MCF 10A (cell line): Measurements from ENCODE around the gene PCSK6. TPM values are rescaled to one million over a fixed set of nuclear protein-coding genes. Genes with fewer than 3 reads are reported as not detected.

ENCODE experiments used
- BruUV-seq: library from RNA; stranded (reverse); fragments of 400-500 nt; replicated peaks from 2 replicates; lab custom pipeline; 2021; lab: Mats Ljungman, UMichigan
- CTCF ChIA-PET: fragments of 300-600 bp; sonication (Branson Sonifier 250); formaldehyde crosslinking; extraction: SDS; loops from one replicate; lab custom pipeline; 2021; ENCODE audit warnings: antibody characterized with exemption, inconsistent platforms; lab: Yijun Ruan, JAX
- POLR2A ChIA-PET: fragments of 300-600, 350-650 bp; sonication (Branson Sonifier 250); formaldehyde crosslinking; extraction: SDS; loops from one replicate; lab custom pipeline; 2020; ENCODE audit warnings: antibody characterized with exemption, inconsistent platforms; lab: Yijun Ruan, JAX
- DNase-seq: peaks from one replicate; pipeline ENCODE4 v3.0.0-alpha.2; 2018; ENCODE audit not compliant: unreplicated experiment
- H3K27ac Mint-ChIP-seq: one replicate; pipeline ENCODE4 v1.8.0; 2022; ENCODE audit warnings: mild to moderate bottlenecking, low read depth, mixed read lengths; ENCODE audit not compliant: unreplicated experiment
- H3K27me3 Mint-ChIP-seq: one replicate; pipeline ENCODE4 v1.8.0; 2022; ENCODE audit warnings: mixed read lengths; ENCODE audit not compliant: insufficient read depth, unreplicated experiment
- H3K36me3 Mint-ChIP-seq: one replicate; pipeline ENCODE4 v1.8.0; 2022; ENCODE audit warnings: mild to moderate bottlenecking, moderate library complexity, mixed read lengths; ENCODE audit not compliant: insufficient read depth, unreplicated experiment
- H3K4me1 Mint-ChIP-seq: one replicate; pipeline ENCODE4 v1.8.0; 2022; ENCODE audit warnings: mixed read lengths; ENCODE audit not compliant: insufficient read depth, unreplicated experiment
- H3K4me3 Mint-ChIP-seq: one replicate; pipeline ENCODE4 v1.8.0; 2022; ENCODE audit warnings: mild to moderate bottlenecking, moderate library complexity, mixed read lengths; ENCODE audit not compliant: unreplicated experiment
- H3K9me3 Mint-ChIP-seq: one replicate; pipeline ENCODE4 v1.8.0; 2022; ENCODE audit warnings: mixed read lengths; ENCODE audit not compliant: unreplicated experiment
- intact Hi-C: fragments of 100-400 bp; cut with micrococcal nuclease; formaldehyde crosslinking; loops from 2 replicates; pipeline ENCODE4 v1.14.1; 2022
- total RNA-seq: library from RNA; stranded (reverse); gene quantifications from 2 replicates; pipeline ENCODE4 v1.2.3, GENCODE V29; 2022
- TF ChIP-seq, protein P1 (sequence below): fragments of 200-600 bp; IDR thresholded peaks from one replicate; pipeline ENCODE4 v1.8.0; 2022; ENCODE audit warnings: antibody characterized with exemption, mild to moderate bottlenecking; ENCODE audit not compliant: unreplicated experiment

PCSK6 gene
- total RNA-seq, 1 experiment from 2014 or later, result 30.8 TPM

DNA sequence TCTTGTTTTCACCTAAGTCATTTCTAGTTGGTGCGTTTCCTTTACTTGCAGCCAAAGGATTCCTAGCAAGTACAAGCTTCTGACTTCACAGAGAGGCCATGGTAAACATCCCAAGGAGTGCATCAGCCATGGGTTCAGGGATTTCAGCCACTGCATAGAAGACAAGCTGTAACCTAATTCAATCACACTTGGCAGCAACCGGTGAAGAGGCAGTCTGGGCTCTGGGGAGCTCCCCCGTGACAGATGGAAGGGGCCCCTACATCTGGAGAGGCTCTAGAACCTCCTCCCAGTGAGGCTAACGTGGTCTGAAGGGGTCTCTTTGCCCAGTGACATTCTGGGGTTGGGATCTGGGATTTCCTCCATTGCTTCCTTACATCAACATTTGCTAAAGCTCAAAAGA, 186.1 kb downstream of the PCSK6 start:
- CTCF ChIA-PET, result interaction anchor here (0.9 to 21.3 kb wide), 5 partner anchors 11 to 470 kb away, joined by 3 to 320 read pairs (median 3); no protein-coding TSS in a partner anchor

DNA sequence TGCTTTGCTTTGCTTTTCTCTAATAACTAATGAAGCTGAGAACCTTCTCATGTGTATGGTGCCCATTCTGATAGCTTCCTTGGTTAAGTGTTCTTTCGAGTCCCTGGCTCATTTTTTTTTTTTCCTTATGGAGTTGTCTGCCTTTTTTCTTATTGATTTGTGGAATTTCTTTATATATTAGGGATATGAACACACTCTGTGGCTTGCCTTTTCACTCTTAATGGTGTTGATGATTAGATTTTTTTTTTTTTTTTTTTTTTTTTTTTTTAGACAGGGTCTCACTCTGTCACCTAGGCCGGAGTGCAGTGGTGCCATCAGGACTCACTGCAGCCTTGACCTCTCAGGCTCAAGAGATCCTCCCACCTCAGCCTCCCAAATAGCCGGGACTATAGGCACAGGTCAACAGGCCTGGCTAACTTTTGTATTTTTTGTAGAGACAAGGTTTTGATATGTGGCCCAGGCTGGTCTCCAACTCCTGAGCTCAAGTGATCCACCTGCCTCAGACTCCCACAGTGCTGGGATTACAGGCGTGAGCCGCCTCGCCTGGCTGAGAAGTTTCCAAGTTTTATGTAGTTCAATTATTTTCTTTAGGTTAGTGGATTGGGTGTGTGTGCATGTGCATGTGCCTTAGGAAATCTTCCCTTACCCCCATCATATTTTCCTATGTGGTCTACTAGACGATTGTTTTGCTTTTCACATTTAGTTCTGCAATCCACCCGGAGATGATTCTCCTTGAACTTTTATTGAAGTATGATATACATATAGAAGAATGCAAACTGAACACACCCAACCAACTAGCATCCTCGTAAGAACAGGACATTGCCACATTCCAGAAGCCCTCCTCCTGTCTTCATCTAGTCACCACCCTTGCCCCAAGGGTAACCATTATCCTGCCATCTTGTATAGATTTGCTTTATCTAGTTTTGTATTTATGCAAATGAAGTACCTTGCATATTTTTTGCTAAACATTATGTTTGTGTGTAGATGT, 192.8 kb downstream of the PCSK6 start:
- POLR2A ChIA-PET, result interaction anchor here (0.5 to 5.7 kb wide), 13 partner anchors 11 to 694 kb away, joined by 3 to 102 read pairs (median 4); partner anchors contain the start of genes ASB7 and LINS1
- intact Hi-C loops, result loop anchor here (5.0 to 10.0 kb wide), 2 partner anchors 206 to 428 kb away; partner anchors contain the start of gene TARS3
- H3K27me3 Mint-ChIP-seq, result no peaks in the 10 kb centered on the region
- H3K4me3 Mint-ChIP-seq, result peak overlapping the region; percentile 79
- peaks cover 18% of the 10 kb centered on the region for H3K36me3 Mint-ChIP-seq
- peaks cover 22% of the 10 kb centered on the region for H3K4me1 Mint-ChIP-seq
- no TSS peak for BruUV-seq
- TF ChIP-seq, protein P1, sequence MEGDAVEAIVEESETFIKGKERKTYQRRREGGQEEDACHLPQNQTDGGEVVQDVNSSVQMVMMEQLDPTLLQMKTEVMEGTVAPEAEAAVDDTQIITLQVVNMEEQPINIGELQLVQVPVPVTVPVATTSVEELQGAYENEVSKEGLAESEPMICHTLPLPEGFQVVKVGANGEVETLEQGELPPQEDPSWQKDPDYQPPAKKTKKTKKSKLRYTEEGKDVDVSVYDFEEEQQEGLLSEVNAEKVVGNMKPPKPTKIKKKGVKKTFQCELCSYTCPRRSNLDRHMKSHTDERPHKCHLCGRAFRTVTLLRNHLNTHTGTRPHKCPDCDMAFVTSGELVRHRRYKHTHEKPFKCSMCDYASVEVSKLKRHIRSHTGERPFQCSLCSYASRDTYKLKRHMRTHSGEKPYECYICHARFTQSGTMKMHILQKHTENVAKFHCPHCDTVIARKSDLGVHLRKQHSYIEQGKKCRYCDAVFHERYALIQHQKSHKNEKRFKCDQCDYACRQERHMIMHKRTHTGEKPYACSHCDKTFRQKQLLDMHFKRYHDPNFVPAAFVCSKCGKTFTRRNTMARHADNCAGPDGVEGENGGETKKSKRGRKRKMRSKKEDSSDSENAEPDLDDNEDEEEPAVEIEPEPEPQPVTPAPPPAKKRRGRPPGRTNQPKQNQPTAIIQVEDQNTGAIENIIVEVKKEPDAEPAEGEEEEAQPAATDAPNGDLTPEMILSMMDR, result no peak
- DNase-seq, result peak; percentile 40
- no peaks in the 10 kb centered on the region for H3K9me3 Mint-ChIP-seq
- CTCF ChIA-PET, result interaction anchor here (0.9 to 21.3 kb wide), 4 partner anchors 52 to 362 kb away, joined by 3 to 320 read pairs (median 4); no protein-coding TSS in a partner anchor
- peak overlapping the region; percentile 49 for H3K27ac Mint-ChIP-seq

More for the DNA sequence above, 186.1 kb downstream of the PCSK6 start:
- H3K9me3 Mint-ChIP-seq, result no peaks in the 10 kb centered on the region
- no peak overlapping the region for H3K4me3 Mint-ChIP-seq
- H3K27me3 Mint-ChIP-seq, result no peaks in the 10 kb centered on the region
- no peak overlapping the region for H3K27ac Mint-ChIP-seq
- DNase-seq, result no peak
- TF ChIP-seq, protein P1, result no peak
- POLR2A ChIA-PET, result interaction anchor here (1.0 to 2.6 kb wide), 5 partner anchors 15 to 339 kb away, joined by 3 to 7 read pairs (median 3); no protein-coding TSS in a partner anchor
- no peaks in the 10 kb centered on the region for H3K4me1 Mint-ChIP-seq
- no peaks in the 10 kb centered on the region for H3K36me3 Mint-ChIP-seq
- intact Hi-C loops, result no loop called here
- no TSS peak for BruUV-seq

DNA sequence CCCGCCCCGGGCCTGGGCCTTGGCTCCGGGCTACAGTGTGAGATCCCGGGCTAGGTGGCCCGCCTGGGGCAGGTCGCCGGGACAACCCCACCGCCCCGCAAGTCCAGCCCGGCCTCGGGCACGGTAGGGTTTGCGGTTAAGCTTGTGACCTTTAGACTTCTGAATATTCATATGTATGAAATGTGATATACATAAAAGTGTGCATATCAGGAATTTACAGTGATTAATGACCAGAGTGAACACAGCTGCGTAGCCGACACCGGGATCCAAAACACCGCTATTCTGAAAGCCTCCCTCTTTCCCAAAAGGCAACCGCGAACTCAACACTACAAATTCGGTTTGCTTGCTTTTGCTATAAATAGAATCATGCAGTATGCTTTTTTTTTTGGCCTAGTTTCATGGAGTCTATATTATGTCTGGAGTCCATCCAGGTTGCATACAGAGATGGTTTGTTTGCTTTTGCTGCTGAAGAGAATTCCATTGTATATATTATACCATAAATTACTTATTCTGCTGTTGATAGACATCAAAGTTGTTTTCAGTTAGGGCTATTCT, 193.8 kb downstream of the PCSK6 start:
- Mint-ChIP-seq H3K4me3 (peak overlapping the region; percentile 79), H3K36me3 (peaks cover 29% of the 10 kb centered on the region), H3K27me3 (no peaks in the 10 kb centered on the region), H3K9me3 (no peaks in the 10 kb centered on the region), H3K4me1 (peaks cover 22% of the 10 kb centered on the region), H3K27ac (peak overlapping the region; percentile 92)
- CTCF ChIA-PET, result interaction anchor here (0.6 to 21.3 kb wide), 4 partner anchors 344 to 363 kb away, joined by 3 to 320 read pairs (median 4); no protein-coding TSS in a partner anchor
- TF ChIP-seq, protein P1, result no peak
- peak; percentile 45 for DNase-seq
- POLR2A ChIA-PET, result interaction anchor here (0.7 to 5.7 kb wide), 19 partner anchors 10 to 945 kb away, joined by 3 to 102 read pairs (median 10); partner anchors contain the start of genes TARS3 and TM2D3
- intact Hi-C loops, result loop anchor here (2.0 to 10.0 kb wide), 3 partner anchors 63 to 429 kb away; partner anchors contain the start of gene TARS3
- TSS peak; percentile 72 for BruUV-seq
